Fibroblast of lung (primary cell): ENCODE measurements around the gene RGS3.

Source experiments
- EZH2 ChIP-seq: IDR thresholded peaks from 2 replicates; pipeline ENCODE4 v1.5.1; 2012; ENCODE audit warnings: low read length, control low read depth, mild to moderate bottlenecking; ENCODE audit errors: missing control alignments
- TF ChIP-seq, protein P1 (sequence below), 2 donors: IDR thresholded peaks in 1 of 2; conservative IDR thresholded peaks in 1 of 2; 1 replicate in 1 of 2; 2 replicates in 1 of 2; pipeline ENCODE4 v1.5.1; 2011 to 2012; ENCODE audit warnings: low read length in 2 of 2, control low read depth in 1 of 2, inconsistent platforms in 1 of 2, low read depth in 1 of 2, mild to moderate bottlenecking in 1 of 2

DNA sequence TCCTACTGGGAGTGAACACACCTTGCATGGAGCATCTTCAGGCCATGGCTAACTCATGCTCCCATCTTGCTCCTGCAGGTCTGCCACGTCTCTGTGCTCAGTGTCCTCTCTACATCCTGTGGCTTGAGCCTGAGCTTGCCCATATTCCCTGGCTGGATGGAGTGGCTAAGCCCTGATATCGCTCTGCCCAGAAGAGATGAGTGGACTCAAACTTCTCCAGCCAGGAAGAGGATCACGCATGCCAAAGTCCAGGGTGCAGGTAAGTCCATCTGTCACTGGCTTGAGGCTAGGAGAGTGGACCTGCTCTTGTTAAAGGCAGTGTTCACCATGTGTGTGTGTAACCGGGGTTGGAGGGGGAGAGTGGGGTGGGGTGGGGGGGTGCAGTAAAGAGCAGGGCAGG lies 1.6 kb upstream of the RGS3 start:
- TF ChIP-seq, protein P1, sequence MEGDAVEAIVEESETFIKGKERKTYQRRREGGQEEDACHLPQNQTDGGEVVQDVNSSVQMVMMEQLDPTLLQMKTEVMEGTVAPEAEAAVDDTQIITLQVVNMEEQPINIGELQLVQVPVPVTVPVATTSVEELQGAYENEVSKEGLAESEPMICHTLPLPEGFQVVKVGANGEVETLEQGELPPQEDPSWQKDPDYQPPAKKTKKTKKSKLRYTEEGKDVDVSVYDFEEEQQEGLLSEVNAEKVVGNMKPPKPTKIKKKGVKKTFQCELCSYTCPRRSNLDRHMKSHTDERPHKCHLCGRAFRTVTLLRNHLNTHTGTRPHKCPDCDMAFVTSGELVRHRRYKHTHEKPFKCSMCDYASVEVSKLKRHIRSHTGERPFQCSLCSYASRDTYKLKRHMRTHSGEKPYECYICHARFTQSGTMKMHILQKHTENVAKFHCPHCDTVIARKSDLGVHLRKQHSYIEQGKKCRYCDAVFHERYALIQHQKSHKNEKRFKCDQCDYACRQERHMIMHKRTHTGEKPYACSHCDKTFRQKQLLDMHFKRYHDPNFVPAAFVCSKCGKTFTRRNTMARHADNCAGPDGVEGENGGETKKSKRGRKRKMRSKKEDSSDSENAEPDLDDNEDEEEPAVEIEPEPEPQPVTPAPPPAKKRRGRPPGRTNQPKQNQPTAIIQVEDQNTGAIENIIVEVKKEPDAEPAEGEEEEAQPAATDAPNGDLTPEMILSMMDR (conservative IDR thresholded peaks at IDR 0.05 in 1 of 2, IDR thresholded peaks at IDR 0.05 in 1 of 2; ENCODE audit: low read depth in 1 of 2, low read length in 2 of 2): no peak
- no peak for TF ChIP-seq EZH2
